ENCODE measurements around the gene NUP37. TPM values are rescaled to one million over a fixed set of nuclear protein-coding genes. Genes with fewer than 3 reads are reported as not detected.
"Not testable (repeated sequence)": the region's sequence is repeated elsewhere in the genome, so short reads cannot be mapped to it uniquely, and the experiment has no call there.

The NUP37 gene
- total RNA-seq, 2 experiments from 2014 or later = 32.9 to 72.8 TPM

DNA sequence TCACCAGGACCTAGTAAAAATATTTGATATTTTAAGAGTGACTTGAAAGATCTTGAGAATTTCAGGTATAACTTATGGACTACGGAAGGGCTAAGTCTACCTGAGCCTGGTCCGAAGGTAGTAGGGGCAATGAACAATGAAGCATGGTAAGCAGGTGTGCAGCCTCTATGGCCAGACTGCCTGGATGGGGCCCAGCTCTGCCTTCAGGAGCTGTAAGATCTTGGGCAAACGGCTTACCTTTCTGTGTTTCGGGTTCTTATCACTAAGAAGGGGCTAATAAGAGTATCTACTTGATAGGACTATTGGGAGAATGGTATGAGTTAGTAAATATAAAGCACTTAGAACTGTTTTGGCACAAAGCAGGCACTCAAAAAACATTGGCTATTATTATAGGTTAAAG lies 39.1 kb downstream of the NUP37 start:
- intact Hi-C loops (cut with micrococcal nuclease; ENCODE audit: unreplicated experiment) = no loop called here
- H3K4me2 ChIP-seq (ENCODE audit: low read length) = no peak overlapping the region
- H3K9me3 ChIP-seq (ENCODE audit: low read length) = no peaks in the 10 kb centered on the region
- H2AFZ ChIP-seq (ENCODE audit: low read length) = no peak overlapping the region
- H3K9me2 ChIP-seq (ENCODE audit: insufficient read depth, low read length) = no peaks in the 10 kb centered on the region
- BruUV-seq (replicated peaks) = no TSS peak
- H3K4me3 ChIP-seq (ENCODE audit: low read depth, low read length, poor library complexity, severe bottlenecking) = no peak overlapping the region
- peaks cover 80% of the 10 kb centered on the region for H3K36me3 ChIP-seq (ENCODE audit: insufficient read depth, low read length)
- H3K4me1 ChIP-seq (ENCODE audit: insufficient read depth, low read length, poor library complexity, severe bottlenecking) = no peaks in the 10 kb centered on the region
- CTCF ChIA-PET (ENCODE audit: unreplicated experiment) = no interaction called here
- H3K27ac ChIP-seq (ENCODE audit: low read depth, low read length, poor library complexity, severe bottlenecking) = no peak overlapping the region
- DNase-seq (ENCODE audit: low spot score) = no peak
- H4K20me1 ChIP-seq (ENCODE audit: insufficient read depth, low read length) = no peaks in the 10 kb centered on the region
- POLR2A ChIA-PET = interaction anchor here (0.7 to 1.0 kb wide), 2 partner anchors 9 to 11 kb away, joined by 3 read pairs; no protein-coding TSS in a partner anchor
- H3K79me2 ChIP-seq (ENCODE audit: insufficient read depth, low read depth, low read length) = no peaks in the 10 kb centered on the region
- no peak for TF ChIP-seq CTCF (conservative IDR thresholded peaks at IDR 0.05; ENCODE audit: low read length)
- TF ChIP-seq EZH2phosphoT487 (IDR thresholded peaks at IDR 0.05; ENCODE audit: borderline replicate concordance, low read depth, low read length) = no peak

- H2AFZ ChIP-seq (ENCODE audit: low read length); BruUV-seq (replicated peaks); CTCF ChIA-PET (ENCODE audit: unreplicated experiment); H3K27ac ChIP-seq (ENCODE audit: low read depth, low read length, poor library complexity, severe bottlenecking); POLR2A ChIA-PET; H3K4me1 ChIP-seq (ENCODE audit: insufficient read depth, low read length, poor library complexity, severe bottlenecking); H4K20me1 ChIP-seq (ENCODE audit: insufficient read depth, low read length); H3K4me2 ChIP-seq (ENCODE audit: low read length); DNase-seq (ENCODE audit: low spot score); H3K9me2 ChIP-seq (ENCODE audit: insufficient read depth, low read length); intact Hi-C loops (cut with micrococcal nuclease; ENCODE audit: unreplicated experiment); H3K79me2 ChIP-seq (ENCODE audit: insufficient read depth, low read depth, low read length); H3K4me3 ChIP-seq (ENCODE audit: low read depth, low read length, poor library complexity, severe bottlenecking); H3K9me3 ChIP-seq (ENCODE audit: low read length): not testable (repeated sequence)
- peaks cover 37% of the 10 kb centered on the region for H3K36me3 ChIP-seq (ENCODE audit: insufficient read depth, low read length)
Observed at GRCh38 chr12:102072092-102072491, 47.8 kb downstream of the NUP37 start.

DNA sequence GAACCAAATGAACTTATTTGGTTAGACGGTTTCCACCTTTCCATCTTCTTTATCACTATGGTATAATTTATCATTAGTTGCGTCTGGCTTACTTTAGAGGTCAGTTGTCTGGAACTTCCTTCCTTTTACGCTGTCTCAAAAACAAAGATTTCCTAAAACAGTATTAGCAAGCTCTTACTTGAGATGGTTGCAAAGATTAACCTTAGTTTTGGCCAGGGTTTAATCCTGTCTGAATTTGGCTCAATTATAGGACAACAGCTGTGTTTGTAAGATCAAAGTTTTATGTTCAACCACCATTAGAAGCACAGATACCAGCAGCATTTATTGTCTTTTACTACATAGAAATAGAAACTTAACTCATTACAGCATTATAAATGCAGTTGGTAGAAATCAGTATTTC lies 50.2 kb downstream of the NUP37 start:
- ChIA-PET CTCF (ENCODE audit: unreplicated experiment) (no interaction called here), POLR2A (interaction anchor here (0.9 to 1.3 kb wide), 4 partner anchors 8 to 45 kb away, joined by 4 to 5 read pairs (median 4); partner anchors contain the start of gene WASHC3)
- Histone ChIP-seq H4K20me1 (ENCODE audit: insufficient read depth, low read length) (no peaks in the 10 kb centered on the region), H3K79me2 (ENCODE audit: insufficient read depth, low read depth, low read length) (no peaks in the 10 kb centered on the region), H2AFZ (ENCODE audit: low read length) (no peak overlapping the region), H3K9me3 (ENCODE audit: low read length) (no peaks in the 10 kb centered on the region), H3K36me3 (ENCODE audit: insufficient read depth, low read length) (peaks cover 14% of the 10 kb centered on the region), H3K9me2 (ENCODE audit: insufficient read depth, low read length) (no peaks in the 10 kb centered on the region), H3K4me3 (ENCODE audit: low read depth, low read length, poor library complexity, severe bottlenecking) (no peak overlapping the region), H3K4me2 (ENCODE audit: low read length) (no peak overlapping the region), H3K4me1 (ENCODE audit: insufficient read depth, low read length, poor library complexity, severe bottlenecking) (no peaks in the 10 kb centered on the region), H3K27ac (ENCODE audit: low read depth, low read length, poor library complexity, severe bottlenecking) (no peak overlapping the region)
- no TSS peak for BruUV-seq (replicated peaks)
- TF ChIP-seq CTCF (conservative IDR thresholded peaks at IDR 0.05; ENCODE audit: low read length) (no peak), EZH2phosphoT487 (IDR thresholded peaks at IDR 0.05; ENCODE audit: borderline replicate concordance, low read depth, low read length) (no peak)
- no peak for DNase-seq (ENCODE audit: low spot score)
- intact Hi-C loops (cut with micrococcal nuclease; ENCODE audit: unreplicated experiment) = no loop called here
